ENCODE measurements around the gene ATP6V0C.
A peak's percentile ranks its signal among the peaks of the same experiment; 100 is the strongest.

The ATP6V0C gene

GRCh38 chr16:2531371-2531695 is 17.6 kb downstream of the ATP6V0C start, which contains the start of gene CEMP1:
Gene CEMP1 (minus strand): TSS chr16:2531408. CDS start chr16:2531073, 335 bp downstream.
- TF ChIP-seq, protein P1, sequence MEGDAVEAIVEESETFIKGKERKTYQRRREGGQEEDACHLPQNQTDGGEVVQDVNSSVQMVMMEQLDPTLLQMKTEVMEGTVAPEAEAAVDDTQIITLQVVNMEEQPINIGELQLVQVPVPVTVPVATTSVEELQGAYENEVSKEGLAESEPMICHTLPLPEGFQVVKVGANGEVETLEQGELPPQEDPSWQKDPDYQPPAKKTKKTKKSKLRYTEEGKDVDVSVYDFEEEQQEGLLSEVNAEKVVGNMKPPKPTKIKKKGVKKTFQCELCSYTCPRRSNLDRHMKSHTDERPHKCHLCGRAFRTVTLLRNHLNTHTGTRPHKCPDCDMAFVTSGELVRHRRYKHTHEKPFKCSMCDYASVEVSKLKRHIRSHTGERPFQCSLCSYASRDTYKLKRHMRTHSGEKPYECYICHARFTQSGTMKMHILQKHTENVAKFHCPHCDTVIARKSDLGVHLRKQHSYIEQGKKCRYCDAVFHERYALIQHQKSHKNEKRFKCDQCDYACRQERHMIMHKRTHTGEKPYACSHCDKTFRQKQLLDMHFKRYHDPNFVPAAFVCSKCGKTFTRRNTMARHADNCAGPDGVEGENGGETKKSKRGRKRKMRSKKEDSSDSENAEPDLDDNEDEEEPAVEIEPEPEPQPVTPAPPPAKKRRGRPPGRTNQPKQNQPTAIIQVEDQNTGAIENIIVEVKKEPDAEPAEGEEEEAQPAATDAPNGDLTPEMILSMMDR (IDR thresholded peaks at IDR 0.05), result no peak

GRCh38 chr16:2531696-2532493 is 18.1 kb downstream of the ATP6V0C start:
- TF ChIP-seq, protein P1 (IDR thresholded peaks at IDR 0.05), result no peak

- TF ChIP-seq, protein P1 (IDR thresholded peaks at IDR 0.05), result no peak
Observed at GRCh38 chr16:2532494-2533141, 18.9 kb downstream of the ATP6V0C start.

DNA sequence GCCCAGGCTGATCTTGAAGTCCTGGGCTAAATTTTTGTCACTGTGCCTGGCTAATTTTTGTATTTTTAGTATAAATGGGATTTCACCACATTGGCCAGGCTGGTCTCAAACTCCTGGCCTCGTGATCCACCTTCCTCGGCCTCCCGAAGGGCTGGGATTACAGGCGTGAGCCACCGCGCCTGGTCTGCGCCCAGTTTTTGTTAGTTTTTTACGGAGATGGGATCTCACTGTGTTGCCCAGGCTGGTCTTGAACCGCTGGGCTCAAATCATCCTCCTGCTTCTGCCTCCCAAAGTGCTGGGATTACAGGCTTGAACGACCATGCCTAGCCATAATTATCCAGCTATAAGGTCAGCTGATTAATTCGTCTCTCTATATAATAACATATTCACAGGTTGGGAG is 20.2 kb downstream of the ATP6V0C start:
- TF ChIP-seq, protein P1 (IDR thresholded peaks at IDR 0.05), result no peak

- TF ChIP-seq, protein P1 (IDR thresholded peaks at IDR 0.05), result no peak
Observed at GRCh38 chr16:2535625-2536013, 21.9 kb downstream of the ATP6V0C start.

DNA sequence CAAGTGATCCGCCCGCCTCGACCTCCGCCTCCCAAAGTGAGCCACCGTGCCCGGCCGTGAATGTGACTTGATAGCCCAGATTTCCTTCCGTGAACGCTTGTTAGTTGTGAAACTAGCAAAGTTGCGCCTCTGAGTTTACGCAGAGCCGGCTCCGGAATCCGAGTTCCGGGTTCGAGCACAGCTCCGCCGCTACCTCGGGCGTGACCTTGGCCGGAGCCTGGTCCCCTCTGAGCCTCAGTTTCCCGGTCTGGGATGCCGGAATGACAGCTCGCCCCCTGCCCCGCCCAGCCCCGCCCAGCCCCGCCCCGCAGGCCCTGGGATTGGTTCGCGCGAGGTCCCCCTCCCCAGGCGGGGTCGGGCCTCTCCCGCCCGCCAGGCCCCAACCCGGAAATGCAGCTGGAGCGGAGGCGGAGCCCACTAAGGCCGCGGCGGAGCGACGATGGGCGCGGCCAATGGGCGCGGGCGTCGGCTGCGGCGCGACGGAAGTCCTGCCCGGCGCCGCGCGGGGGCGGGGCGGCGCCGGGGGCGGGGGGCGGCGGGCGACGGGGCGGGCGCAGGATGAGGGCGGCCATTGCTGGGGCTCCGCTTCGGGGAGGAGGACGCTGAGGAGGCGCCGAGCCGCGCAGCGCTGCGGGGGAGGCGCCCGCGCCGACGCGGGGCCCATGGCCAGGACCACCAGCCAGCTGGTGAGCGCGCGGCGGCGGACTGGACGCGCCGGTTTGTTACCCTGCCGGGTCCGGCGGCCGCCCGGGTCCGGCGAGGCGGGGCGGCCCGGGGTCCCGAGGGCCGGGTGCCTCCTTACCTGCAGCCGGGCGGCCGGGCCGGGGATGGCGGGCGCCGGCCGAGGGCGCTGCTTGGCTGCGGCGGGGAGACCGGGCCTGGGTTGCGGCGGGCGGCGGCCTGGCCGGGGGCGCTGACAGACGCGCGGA is 24.0 kb downstream of the ATP6V0C start, which contains the start of gene PDPK1:
PDPK1 (plus strand) TSS at position 571 of the 929 bp plus-strand sequence; CDS start at position 663, 92 bp downstream.
- TF ChIP-seq, protein P1 (IDR thresholded peaks at IDR 0.05), result no peak

- TF ChIP-seq, protein P1 (IDR thresholded peaks at IDR 0.05), result peak; percentile 35
Observed at GRCh38 chr16:2551420-2551889, 37.7 kb downstream of the ATP6V0C start.
